Thyroid gland (tissue), 4 donors: Measurements from ENCODE around the gene DENND1B. TPM values are rescaled to one million over a fixed set of nuclear protein-coding genes. Genes with fewer than 3 reads are reported as not detected.
"Not testable (repeated sequence)": the region's sequence is repeated elsewhere in the genome, so short reads cannot be mapped to it uniquely, and the experiment has no call there.

ENCODE experiments used
- DNase-seq, 2 donors: peaks; one replicate each; pipeline ENCODE4 v3.0.0-alpha.2; 2019
- H3K27ac ChIP-seq, 3 donors: fragments of 200-600 bp; sonication (generic); 1 replicate in 2 of 3; 2 replicates in 1 of 3; pipeline ENCODE4 v1.5.1; 2016 to 2019; ENCODE audit warnings: mild to moderate bottlenecking in 1 of 3, moderate library complexity in 1 of 3
- H3K27me3 ChIP-seq: fragments of 200-600 bp; sonication (generic); one replicate; pipeline ENCODE4 v1.5.1; 2019
- H3K36me3 ChIP-seq, 2 donors: fragments of 200-600 bp; sonication (generic); one replicate each; pipeline ENCODE4 v1.5.1; 2016 to 2019
- H3K4me1 ChIP-seq, 2 donors: fragments of 200-600 bp; sonication (generic); one replicate each; pipeline ENCODE4 v1.5.1; 2017 to 2019
- H3K4me3 ChIP-seq, 3 donors: fragments of 200-600 bp; sonication (generic); replicated peaks in 1 of 3; 1 replicate in 2 of 3; 2 replicates in 1 of 3; pipeline ENCODE4 v1.5.1; 2016; ENCODE audit warnings: mild to moderate bottlenecking in 1 of 3
- H3K9me3 ChIP-seq: fragments of 200-600 bp; sonication (generic); one replicate; pipeline ENCODE4 v1.5.1; 2017
- POLR2A ChIP-seq, 2 donors: fragments of 450-650 bp; IDR thresholded peaks; one replicate each; pipeline ENCODE4 v1.6.1; 2017; ENCODE audit warnings: antibody characterized with exemption in 2 of 2, mild to moderate bottlenecking in 2 of 2, moderate library complexity in 1 of 2
- WGBS, 2 donors: methylation state at CpG; one replicate each; pipeline ENCODE4 v1.1.5; 2017; 5-methylcytosine and 5-hydroxymethylcytosine counted together
- intact Hi-C: fragments of 100-400 bp; cut with DNase I; formaldehyde crosslinking; loops from one replicate; pipeline ENCODE4 v1.15.1; 2023
- total RNA-seq, 4 donors: library from RNA; depleted of rRNA; stranded (reverse); fragments of >200 nt; gene quantifications; one replicate each; pipeline ENCODE4 v1.2.3, GENCODE V29; 2016
- TF ChIP-seq, protein P1 (sequence below), 6 experiments: fragments of 200-600 bp in 3 of 6; fragments of 450-650 bp in 3 of 6; sonication (generic) in 3 of 6; IDR thresholded peaks; one replicate each; pipeline ENCODE4 v1.5.1; 2016 to 2019; ENCODE audit warnings: antibody characterized with exemption in 6 of 6, mild to moderate bottlenecking in 2 of 6, inconsistent platforms in 1 of 6, moderate library complexity in 1 of 6

Gene DENND1B
- total RNA-seq, 4 donors from 2014 or later: 17.5 to 32.3 (median 27.8) TPM

DNA sequence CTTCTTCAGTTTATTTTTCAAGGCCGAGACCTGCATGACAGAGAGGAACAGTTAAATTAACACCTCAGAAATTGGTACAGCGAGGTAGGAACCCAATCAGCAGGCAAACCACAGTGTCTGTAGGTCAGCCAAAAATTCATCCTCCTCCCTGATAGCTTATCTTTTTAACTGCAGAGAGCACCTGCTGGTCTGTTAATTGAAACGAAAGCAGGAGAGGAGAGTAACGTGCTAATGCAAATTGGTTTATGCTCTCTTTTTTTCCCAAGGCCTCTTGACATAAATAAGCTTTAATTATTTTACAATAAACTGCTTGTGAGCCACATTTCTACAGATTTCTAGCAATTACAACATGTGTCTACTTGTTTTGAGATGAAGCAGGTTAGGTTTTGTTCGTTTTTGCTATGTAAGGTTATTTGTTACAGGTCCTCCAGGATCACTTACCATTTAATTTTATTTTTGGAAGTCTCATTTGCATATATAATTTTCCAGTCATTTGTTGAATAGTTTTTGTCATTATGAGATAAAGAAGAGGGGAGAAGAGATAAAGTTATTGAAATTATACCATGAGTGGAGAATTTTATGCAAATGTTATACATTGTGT lies 179.9 kb downstream of the DENND1B start:
- Histone ChIP-seq H3K27ac (no peak overlapping the region), H3K4me3 (no peak overlapping the region), H3K36me3 (no peaks in the 10 kb centered on the region), H3K9me3 (no peaks in the 10 kb centered on the region), H3K27me3 (no peaks in the 10 kb centered on the region), H3K4me1 (no peaks in the 10 kb centered on the region)
- WGBS, 2 donors: 90% methylated on average over 5 of the region's 5 CpGs
- intact Hi-C loops: no loop called here
- no peak for TF ChIP-seq POLR2A (IDR thresholded peaks at IDR 0.05)
- TF ChIP-seq, protein P1, sequence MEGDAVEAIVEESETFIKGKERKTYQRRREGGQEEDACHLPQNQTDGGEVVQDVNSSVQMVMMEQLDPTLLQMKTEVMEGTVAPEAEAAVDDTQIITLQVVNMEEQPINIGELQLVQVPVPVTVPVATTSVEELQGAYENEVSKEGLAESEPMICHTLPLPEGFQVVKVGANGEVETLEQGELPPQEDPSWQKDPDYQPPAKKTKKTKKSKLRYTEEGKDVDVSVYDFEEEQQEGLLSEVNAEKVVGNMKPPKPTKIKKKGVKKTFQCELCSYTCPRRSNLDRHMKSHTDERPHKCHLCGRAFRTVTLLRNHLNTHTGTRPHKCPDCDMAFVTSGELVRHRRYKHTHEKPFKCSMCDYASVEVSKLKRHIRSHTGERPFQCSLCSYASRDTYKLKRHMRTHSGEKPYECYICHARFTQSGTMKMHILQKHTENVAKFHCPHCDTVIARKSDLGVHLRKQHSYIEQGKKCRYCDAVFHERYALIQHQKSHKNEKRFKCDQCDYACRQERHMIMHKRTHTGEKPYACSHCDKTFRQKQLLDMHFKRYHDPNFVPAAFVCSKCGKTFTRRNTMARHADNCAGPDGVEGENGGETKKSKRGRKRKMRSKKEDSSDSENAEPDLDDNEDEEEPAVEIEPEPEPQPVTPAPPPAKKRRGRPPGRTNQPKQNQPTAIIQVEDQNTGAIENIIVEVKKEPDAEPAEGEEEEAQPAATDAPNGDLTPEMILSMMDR (IDR thresholded peaks at IDR 0.05): no peak
- DNase-seq: no peak

DNA sequence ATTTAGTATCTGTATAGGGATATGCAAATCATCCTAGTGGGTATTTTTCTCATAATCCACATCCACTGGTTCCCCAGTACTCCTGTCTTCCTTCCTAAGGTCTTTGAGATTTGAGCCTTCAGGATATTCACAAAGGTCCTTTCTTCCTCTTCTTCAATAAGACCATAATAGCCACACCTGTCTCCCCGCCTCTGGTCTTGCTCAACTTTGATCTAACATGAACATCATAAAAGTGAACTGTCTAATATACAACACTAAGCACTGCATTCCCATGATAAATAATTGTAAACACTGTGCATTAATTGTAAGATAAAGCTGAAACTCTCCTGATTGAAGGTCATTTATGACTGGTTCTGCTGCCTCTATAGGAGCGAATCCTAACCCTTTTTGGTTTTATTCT lies 184.6 kb downstream of the DENND1B start:
- DNase-seq: no peak
- TF ChIP-seq, protein P1 (IDR thresholded peaks at IDR 0.05): no peak
- TF ChIP-seq POLR2A (IDR thresholded peaks at IDR 0.05): no peak
- Histone ChIP-seq H3K9me3 (no peaks in the 10 kb centered on the region), H3K27me3 (no peaks in the 10 kb centered on the region), H3K4me3 (no peak overlapping the region), H3K4me1 (no peaks in the 10 kb centered on the region), H3K36me3 (no peaks in the 10 kb centered on the region), H3K27ac (no peak overlapping the region)
- intact Hi-C loops: no loop called here
- 97% methylated on average over 2 of the region's 2 CpGs for WGBS, 2 donors

- Histone ChIP-seq H3K9me3 (no peaks in the 10 kb centered on the region), H3K36me3 (no peaks in the 10 kb centered on the region), H3K4me3 (no peak overlapping the region), H3K27ac (no peak overlapping the region), H3K27me3 (no peaks in the 10 kb centered on the region), H3K4me1 (no peaks in the 10 kb centered on the region)
- 92 to 98% methylated on average over 1 of the region's 1 CpG for WGBS, 2 donors
- intact Hi-C loops: no loop called here
- TF ChIP-seq, protein P1 (IDR thresholded peaks at IDR 0.05): no peak
- TF ChIP-seq POLR2A (IDR thresholded peaks at IDR 0.05): no peak
- no peak for DNase-seq
Observed at GRCh38 chr1:197585809-197586208, 189.5 kb downstream of the DENND1B start.

- Histone ChIP-seq H3K4me3 (no peak overlapping the region), H3K36me3 (no peaks in the 10 kb centered on the region), H3K4me1 (no peaks in the 10 kb centered on the region), H3K27me3 (no peaks in the 10 kb centered on the region), H3K9me3 (no peaks in the 10 kb centered on the region), H3K27ac (no peak overlapping the region)
- no peak for TF ChIP-seq POLR2A (IDR thresholded peaks at IDR 0.05)
- TF ChIP-seq, protein P1 (IDR thresholded peaks at IDR 0.05): no peak
- WGBS, 2 donors: 95 to 100% methylated on average over 2 of the region's 2 CpGs
- DNase-seq: no peak
- intact Hi-C loops: no loop called here
Observed at GRCh38 chr1:197577580-197577979, 197.7 kb downstream of the DENND1B start.

GRCh38 chr1:197575531-197575930 lies 199.7 kb downstream of the DENND1B start:
- 94 to 98% methylated on average over 4 of the region's 4 CpGs for WGBS, 2 donors
- intact Hi-C loops, H3K36me3 ChIP-seq: not testable (repeated sequence)

More at GRCh38 chr1:197575531-197575930, 199.7 kb downstream of the DENND1B start:
- DNase-seq, H3K4me3 ChIP-seq, H3K4me1 ChIP-seq, H3K27me3 ChIP-seq, H3K27ac ChIP-seq, H3K9me3 ChIP-seq: not testable (repeated sequence)
